ENCODE results near the gene PRRT4.

The PRRT4 gene

GRCh38 chr7:128400566-128400965 is 39.1 kb upstream of the PRRT4 start:
- ATAC-seq: no peak
- TF ChIP-seq ZNF8 (CRISPR knock-in tag; IDR thresholded peaks at IDR 0.05): no peak
- TF ChIP-seq ZFP30 (CRISPR knock-in tag; IDR thresholded peaks at IDR 0.05): no peak
- no peak for TF ChIP-seq OSR1 (CRISPR knock-in tag; IDR thresholded peaks at IDR 0.05)
- TF ChIP-seq ZNF70 (CRISPR knock-in tag; IDR thresholded peaks at IDR 0.05): no peak
- no peak for TF ChIP-seq CSDC2 (CRISPR knock-in tag; IDR thresholded peaks at IDR 0.05)
- no peak for TF ChIP-seq SNAI2 (CRISPR knock-in tag; IDR thresholded peaks at IDR 0.05)
- no peak for TF ChIP-seq ISL1 (CRISPR knock-in tag; IDR thresholded peaks at IDR 0.05)

DNA sequence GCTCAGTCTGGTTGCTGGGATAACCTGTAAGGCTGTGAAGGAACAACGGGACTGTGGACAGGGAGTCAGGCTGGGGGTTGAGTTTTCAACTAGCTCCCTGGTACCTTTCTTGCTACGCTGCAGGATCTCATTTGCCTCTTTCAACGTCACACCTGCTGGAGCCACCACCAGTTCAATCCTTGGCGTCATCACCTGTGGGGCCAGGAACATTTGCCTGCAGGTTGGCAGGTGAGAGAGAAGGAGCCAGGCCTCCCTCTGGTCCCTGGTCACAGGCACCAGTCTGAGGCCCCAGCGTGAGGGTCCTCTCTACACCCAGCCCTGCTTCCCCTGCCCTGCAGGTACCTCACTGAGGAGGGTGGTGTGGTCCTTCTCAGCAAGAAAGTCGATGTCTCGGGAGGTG is 38.5 kb upstream of the PRRT4 start:
- TF ChIP-seq, protein P1, sequence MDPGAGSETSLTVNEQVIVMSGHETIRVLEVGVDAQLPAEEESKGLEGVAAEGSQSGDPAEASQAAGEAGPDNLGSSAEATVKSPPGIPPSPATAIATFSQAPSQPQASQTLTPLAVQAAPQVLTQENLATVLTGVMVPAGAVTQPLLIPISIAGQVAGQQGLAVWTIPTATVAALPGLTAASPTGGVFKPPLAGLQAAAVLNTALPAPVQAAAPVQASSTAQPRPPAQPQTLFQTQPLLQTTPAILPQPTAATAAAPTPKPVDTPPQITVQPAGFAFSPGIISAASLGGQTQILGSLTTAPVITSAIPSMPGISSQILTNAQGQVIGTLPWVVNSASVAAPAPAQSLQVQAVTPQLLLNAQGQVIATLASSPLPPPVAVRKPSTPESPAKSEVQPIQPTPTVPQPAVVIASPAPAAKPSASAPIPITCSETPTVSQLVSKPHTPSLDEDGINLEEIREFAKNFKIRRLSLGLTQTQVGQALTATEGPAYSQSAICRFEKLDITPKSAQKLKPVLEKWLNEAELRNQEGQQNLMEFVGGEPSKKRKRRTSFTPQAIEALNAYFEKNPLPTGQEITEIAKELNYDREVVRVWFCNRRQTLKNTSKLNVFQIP (CRISPR knock-in tag; IDR thresholded peaks at IDR 0.05; ENCODE audit: borderline replicate concordance, low read depth): no peak
- TF ChIP-seq ARNTL (CRISPR knock-in tag; IDR thresholded peaks at IDR 0.05; ENCODE audit: borderline replicate concordance, low read depth) (no peak), RARB (CRISPR knock-in tag; IDR thresholded peaks at IDR 0.05) (no peak), ZC3H10 (CRISPR knock-in tag; IDR thresholded peaks at IDR 0.05) (no peak)
- no peak for ATAC-seq

DNA sequence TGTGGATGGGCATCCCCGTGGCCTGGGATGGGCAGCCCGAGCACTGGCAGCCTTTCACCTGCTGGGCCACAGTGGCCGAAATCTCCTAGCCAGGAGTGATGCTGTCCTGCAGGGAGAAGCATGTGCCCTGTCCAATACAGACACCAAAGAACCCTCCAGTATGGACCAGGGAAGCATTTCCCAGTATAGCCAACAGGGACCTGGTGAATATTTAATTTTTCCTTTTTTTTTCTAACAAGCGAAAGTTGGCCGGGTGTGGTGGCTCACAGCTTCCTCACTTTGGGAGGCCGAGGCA is 37.3 kb upstream of the PRRT4 start:
- TF ChIP-seq ZNF8 (CRISPR knock-in tag; IDR thresholded peaks at IDR 0.05) (no peak), SNAI2 (CRISPR knock-in tag; IDR thresholded peaks at IDR 0.05) (no peak)
- peak; percentile 62 for ATAC-seq

DNA sequence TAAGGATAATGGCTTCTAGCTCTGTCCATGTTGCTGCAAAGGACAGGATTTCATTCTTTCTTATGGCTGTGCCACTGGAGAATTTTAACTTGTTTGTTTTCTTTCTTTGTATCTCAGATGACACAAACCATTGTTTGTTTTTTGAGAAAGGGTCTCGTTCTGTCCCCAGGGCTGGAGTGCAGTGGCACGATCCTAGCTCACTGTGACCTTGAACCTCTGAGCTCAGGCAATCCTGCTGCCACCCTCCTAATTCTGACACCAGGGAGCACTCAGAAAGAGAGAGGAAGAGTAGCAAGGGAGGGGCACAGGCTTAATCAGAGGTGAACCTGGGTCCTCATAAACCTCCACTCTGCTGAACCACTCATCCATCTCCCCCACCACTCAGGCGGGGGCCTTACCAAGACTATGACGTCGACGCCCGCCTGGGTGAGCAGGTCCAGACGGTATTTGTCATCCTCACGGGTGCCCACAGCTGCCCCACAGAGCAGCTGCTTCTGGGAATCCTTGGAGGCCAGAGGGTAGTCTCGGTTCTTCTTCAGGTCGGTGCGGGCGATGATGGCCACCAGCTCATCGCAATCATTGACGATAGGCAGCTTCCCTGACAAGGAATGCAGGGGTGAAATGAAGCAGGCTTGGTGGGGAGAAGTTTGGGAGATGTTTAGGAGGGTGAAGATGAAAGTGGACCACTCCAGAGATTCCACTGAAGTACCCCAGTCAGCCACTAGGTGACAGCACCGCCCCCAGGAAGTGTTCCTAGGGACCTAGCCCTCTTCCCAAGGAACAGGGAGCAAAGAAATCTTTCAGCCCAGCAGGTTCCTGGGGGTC is 36.7 kb upstream of the PRRT4 start:
- peak; percentile 90 for ATAC-seq

DNA sequence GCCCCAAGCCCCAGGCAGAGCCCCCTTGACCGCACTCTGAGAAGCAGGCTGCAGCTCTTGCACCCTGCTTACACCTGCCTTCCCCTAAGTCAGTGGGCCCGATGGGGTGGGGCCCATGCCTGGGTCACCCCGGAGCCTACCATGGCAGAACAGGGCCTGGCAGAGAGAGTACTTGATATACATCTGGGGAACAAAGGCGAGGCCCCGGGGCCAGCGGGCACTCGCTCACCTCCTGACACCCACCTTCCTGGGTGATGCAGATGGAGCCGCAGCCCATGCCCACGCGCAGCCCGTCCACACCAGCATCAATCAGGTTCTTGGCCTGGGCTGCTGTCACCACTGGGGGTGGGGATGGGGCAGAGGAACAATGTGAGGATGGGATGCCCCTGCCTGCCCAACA is 34.9 kb upstream of the PRRT4 start:
- ATAC-seq: no peak
- no peak for TF ChIP-seq CREB5 (CRISPR knock-in tag; IDR thresholded peaks at IDR 0.05; ENCODE audit: low read depth)
- no peak for TF ChIP-seq BACH2 (CRISPR knock-in tag; IDR thresholded peaks at IDR 0.05; ENCODE audit: borderline replicate concordance)
- no peak for TF ChIP-seq ZFP30 (CRISPR knock-in tag; IDR thresholded peaks at IDR 0.05)
- TF ChIP-seq, protein P2, sequence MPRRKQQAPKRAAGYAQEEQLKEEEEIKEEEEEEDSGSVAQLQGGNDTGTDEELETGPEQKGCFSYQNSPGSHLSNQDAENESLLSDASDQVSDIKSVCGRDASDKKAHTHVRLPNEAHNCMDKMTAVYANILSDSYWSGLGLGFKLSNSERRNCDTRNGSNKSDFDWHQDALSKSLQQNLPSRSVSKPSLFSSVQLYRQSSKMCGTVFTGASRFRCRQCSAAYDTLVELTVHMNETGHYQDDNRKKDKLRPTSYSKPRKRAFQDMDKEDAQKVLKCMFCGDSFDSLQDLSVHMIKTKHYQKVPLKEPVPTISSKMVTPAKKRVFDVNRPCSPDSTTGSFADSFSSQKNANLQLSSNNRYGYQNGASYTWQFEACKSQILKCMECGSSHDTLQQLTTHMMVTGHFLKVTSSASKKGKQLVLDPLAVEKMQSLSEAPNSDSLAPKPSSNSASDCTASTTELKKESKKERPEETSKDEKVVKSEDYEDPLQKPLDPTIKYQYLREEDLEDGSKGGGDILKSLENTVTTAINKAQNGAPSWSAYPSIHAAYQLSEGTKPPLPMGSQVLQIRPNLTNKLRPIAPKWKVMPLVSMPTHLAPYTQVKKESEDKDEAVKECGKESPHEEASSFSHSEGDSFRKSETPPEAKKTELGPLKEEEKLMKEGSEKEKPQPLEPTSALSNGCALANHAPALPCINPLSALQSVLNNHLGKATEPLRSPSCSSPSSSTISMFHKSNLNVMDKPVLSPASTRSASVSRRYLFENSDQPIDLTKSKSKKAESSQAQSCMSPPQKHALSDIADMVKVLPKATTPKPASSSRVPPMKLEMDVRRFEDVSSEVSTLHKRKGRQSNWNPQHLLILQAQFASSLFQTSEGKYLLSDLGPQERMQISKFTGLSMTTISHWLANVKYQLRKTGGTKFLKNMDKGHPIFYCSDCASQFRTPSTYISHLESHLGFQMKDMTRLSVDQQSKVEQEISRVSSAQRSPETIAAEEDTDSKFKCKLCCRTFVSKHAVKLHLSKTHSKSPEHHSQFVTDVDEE (CRISPR knock-in tag; IDR thresholded peaks at IDR 0.05): no peak
- TF ChIP-seq, protein P1 (CRISPR knock-in tag; IDR thresholded peaks at IDR 0.05; ENCODE audit: borderline replicate concordance, low read depth): no peak
- no peak for TF ChIP-seq PPARA (CRISPR knock-in tag; IDR thresholded peaks at IDR 0.05; ENCODE audit: borderline replicate concordance)
- no peak for TF ChIP-seq GLIS3 (CRISPR knock-in tag; IDR thresholded peaks at IDR 0.05)
- no peak for TF ChIP-seq SNAI2 (CRISPR knock-in tag; IDR thresholded peaks at IDR 0.05)
- TF ChIP-seq TOX (CRISPR knock-in tag; IDR thresholded peaks at IDR 0.05; ENCODE audit: borderline replicate concordance): no peak
- TF ChIP-seq ISL1 (CRISPR knock-in tag; IDR thresholded peaks at IDR 0.05): no peak
- TF ChIP-seq RARB (CRISPR knock-in tag; IDR thresholded peaks at IDR 0.05): no peak
- TF ChIP-seq ZNF565 (CRISPR knock-in tag; conservative IDR thresholded peaks at IDR 0.05; ENCODE audit: low read depth): no peak
- TF ChIP-seq TCF4 (CRISPR knock-in tag; IDR thresholded peaks at IDR 0.05; ENCODE audit: borderline replicate concordance): no peak

More for the DNA sequence above, 36.7 kb upstream of the PRRT4 start:
- TF ChIP-seq SNAI2 (CRISPR knock-in tag; IDR thresholded peaks at IDR 0.05) (no peak), CREB5 (CRISPR knock-in tag; IDR thresholded peaks at IDR 0.05; ENCODE audit: low read depth) (no peak), PATZ1 (CRISPR knock-in tag; IDR thresholded peaks at IDR 0.05; ENCODE audit: borderline replicate concordance) (no peak), OSR1 (CRISPR knock-in tag; IDR thresholded peaks at IDR 0.05) (no peak)

All from SK-N-SH treated with all-trans-retinoic acid at 6 μM for 48 hours (cell line).